ENCODE measurements around the gene ADGRG6. TPM values are rescaled to one million over a fixed set of nuclear protein-coding genes. Genes with fewer than 3 reads are reported as not detected.
A peak's percentile ranks its signal among the peaks of the same experiment; 100 is the strongest.

The ADGRG6 gene
- polyA plus RNA-seq, 1 of the 3 experiments (the other 2 are of a cell fraction) = 61.5 TPM

- Histone ChIP-seq H3K36me3 (replicated peaks in 1 of 2; ENCODE audit: control insufficient read depth in 1 of 2, insufficient read depth in 2 of 2, low read length in 1 of 2) (peaks cover 0 to 4% of the 10 kb centered on the region in 2 experiments), H3K9me2 (no peaks in the 10 kb centered on the region), H3K4me2 (no peak overlapping the region), H3K9ac (no peak overlapping the region), H3K27me3 (ENCODE audit: insufficient read depth) (no peaks in the 10 kb centered on the region), H3F3A (replicated peaks; ENCODE audit: insufficient read depth) (peaks cover 28% of the 10 kb centered on the region), H3K27ac (ENCODE audit: low read depth in 2 of 2, low read length in 1 of 2) (peak overlapping the region; percentile 51 to 63; a peak in 3 of 4 replicates), H3K4me3 (ENCODE audit: low read depth in 2 of 2, low read length in 1 of 2) (no peak overlapping the region), H3K9me3 (no peaks in the 10 kb centered on the region), H2AFZ (ENCODE audit: low read depth) (no peak overlapping the region), H3K4me1 (ENCODE audit: control insufficient read depth in 1 of 2, insufficient read depth in 2 of 2, low read depth in 1 of 2, low read length in 1 of 2) (no peaks in the 10 kb centered on the region; a peak in 1 of 4 replicates), H3K79me2 (ENCODE audit: insufficient read depth) (peaks cover 97% of the 10 kb centered on the region), H4K20me1 (ENCODE audit: insufficient read depth) (no peaks in the 10 kb centered on the region)
- 48% methylated on average over 6 of the region's 6 CpGs for WGBS (ENCODE audit: low lambda C conversion rate)
- TF ChIP-seq TCF12 (IDR thresholded peaks at IDR 0.05) (no peak), CTCF (IDR thresholded peaks at IDR 0.05) (no peak)
- POLR2A ChIA-PET = no interaction called here
- CTCF ChIA-PET = no interaction called here
- DNase-seq = no peak
These were observed 21.6 kb downstream of the ADGRG6 start for GRCh38 chr6:142323377-142323776.

- H3K79me2 ChIP-seq (ENCODE audit: insufficient read depth) = peaks cover 97% of the 10 kb centered on the region
- no peaks in the 10 kb centered on the region for H3K9me2 ChIP-seq
- no peaks in the 10 kb centered on the region for H3K9me3 ChIP-seq
- peak overlapping the region; percentile 51 to 63; a peak in 2 of 4 replicates for H3K27ac ChIP-seq (ENCODE audit: low read depth in 2 of 2, low read length in 1 of 2)
- no peak overlapping the region for H3K9ac ChIP-seq
- POLR2A ChIA-PET = no interaction called here
- H4K20me1 ChIP-seq (ENCODE audit: insufficient read depth) = no peaks in the 10 kb centered on the region
- no peak overlapping the region for H3K4me2 ChIP-seq
- no peak overlapping the region for H2AFZ ChIP-seq (ENCODE audit: low read depth)
- TF ChIP-seq POLR2AphosphoS5 (IDR thresholded peaks at IDR 0.05; ENCODE audit: low read depth, low read length) (no peak), FOXM1 (IDR thresholded peaks at IDR 0.05; ENCODE audit: low read depth) (no peak), NRF1 (IDR thresholded peaks at IDR 0.05; ENCODE audit: low read depth, low read length) (no peak), REST (IDR thresholded peaks at IDR 0.05; ENCODE audit: low read depth, low read length) (no peak), FOXJ3 (CRISPR knock-in tag; IDR thresholded peaks at IDR 0.05) (no peak), CTCF (IDR thresholded peaks at IDR 0.05) (no peak), RXRA (IDR thresholded peaks at IDR 0.05; ENCODE audit: borderline replicate concordance, low read depth) (no peak), GATA2 (CRISPR knock-in tag; IDR thresholded peaks at IDR 0.05) (no peak), EZH2phosphoT487 (IDR thresholded peaks at IDR 0.05; ENCODE audit: borderline replicate concordance, low read depth) (no peak), USF2 (IDR thresholded peaks at IDR 0.05; ENCODE audit: borderline replicate concordance, low read depth, low read length) (no peak)
- TF ChIP-seq, protein P1, sequence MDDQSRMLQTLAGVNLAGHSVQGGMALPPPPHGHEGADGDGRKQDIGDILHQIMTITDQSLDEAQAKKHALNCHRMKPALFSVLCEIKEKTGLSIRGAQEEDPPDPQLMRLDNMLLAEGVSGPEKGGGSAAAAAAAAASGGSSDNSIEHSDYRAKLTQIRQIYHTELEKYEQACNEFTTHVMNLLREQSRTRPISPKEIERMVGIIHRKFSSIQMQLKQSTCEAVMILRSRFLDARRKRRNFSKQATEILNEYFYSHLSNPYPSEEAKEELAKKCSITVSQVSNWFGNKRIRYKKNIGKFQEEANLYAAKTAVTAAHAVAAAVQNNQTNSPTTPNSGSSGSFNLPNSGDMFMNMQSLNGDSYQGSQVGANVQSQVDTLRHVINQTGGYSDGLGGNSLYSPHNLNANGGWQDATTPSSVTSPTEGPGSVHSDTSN (IDR thresholded peaks at IDR 0.05) = no peak
- H3K4me1 ChIP-seq (ENCODE audit: control insufficient read depth in 1 of 2, insufficient read depth in 2 of 2, low read depth in 1 of 2, low read length in 1 of 2) = no peaks in the 10 kb centered on the region; a peak in 1 of 4 replicates
- H3K36me3 ChIP-seq (replicated peaks in 1 of 2; ENCODE audit: control insufficient read depth in 1 of 2, insufficient read depth in 2 of 2, low read length in 1 of 2) = peaks cover 0 to 4% of the 10 kb centered on the region in 2 experiments
- CTCF ChIA-PET = no interaction called here
- WGBS (ENCODE audit: low lambda C conversion rate) = 58% methylated on average over 1 of the region's 1 CpG
- H3K4me3 ChIP-seq (ENCODE audit: low read depth in 2 of 2, low read length in 1 of 2) = no peak overlapping the region
- H3K27me3 ChIP-seq (ENCODE audit: insufficient read depth) = no peaks in the 10 kb centered on the region
- no peak for DNase-seq
- peaks cover 28% of the 10 kb centered on the region for H3F3A ChIP-seq (replicated peaks; ENCODE audit: insufficient read depth)
These were observed 22.3 kb downstream of the ADGRG6 start for GRCh38 chr6:142324111-142324510.
